PC-9 (cell line): ENCODE results near the gene GGTA1.

Experiments used
- EZH2 ChIP-seq: fragments of 200-600 bp; sonication (generic); IDR thresholded peaks from 2 replicates; pipeline ENCODE4 v1.8.0; 2017; ENCODE audit warnings: antibody characterized with exemption, low read depth
- TF ChIP-seq, protein P1 (sequence below): fragments of 200-600 bp; sonication (generic); conservative IDR thresholded peaks from 2 replicates; pipeline ENCODE4 v1.6.1; 2017; ENCODE audit warnings: mixed run types, antibody characterized with exemption, mild to moderate bottlenecking, moderate library complexity

DNA sequence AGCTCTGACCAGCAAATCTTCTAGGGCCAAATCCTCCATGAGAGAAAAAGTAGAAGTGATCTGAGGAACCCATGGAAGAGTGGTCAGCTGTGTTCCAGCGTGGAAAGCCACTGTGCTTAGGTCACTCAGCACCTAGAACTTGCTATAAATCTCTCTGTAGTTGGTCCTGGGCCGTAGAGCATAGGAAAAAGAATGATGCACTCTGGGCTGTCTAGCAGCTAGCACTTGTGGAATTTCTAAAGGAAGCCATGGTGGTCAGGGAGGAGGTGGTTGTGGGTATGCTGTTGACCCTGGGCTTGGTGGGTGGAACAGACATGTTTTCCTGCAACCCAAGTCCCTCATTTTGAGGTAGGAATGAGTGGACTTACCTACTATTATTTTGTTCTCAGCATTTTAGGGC lies 48.1 kb downstream of the GGTA1 start:
- TF ChIP-seq, protein P1, sequence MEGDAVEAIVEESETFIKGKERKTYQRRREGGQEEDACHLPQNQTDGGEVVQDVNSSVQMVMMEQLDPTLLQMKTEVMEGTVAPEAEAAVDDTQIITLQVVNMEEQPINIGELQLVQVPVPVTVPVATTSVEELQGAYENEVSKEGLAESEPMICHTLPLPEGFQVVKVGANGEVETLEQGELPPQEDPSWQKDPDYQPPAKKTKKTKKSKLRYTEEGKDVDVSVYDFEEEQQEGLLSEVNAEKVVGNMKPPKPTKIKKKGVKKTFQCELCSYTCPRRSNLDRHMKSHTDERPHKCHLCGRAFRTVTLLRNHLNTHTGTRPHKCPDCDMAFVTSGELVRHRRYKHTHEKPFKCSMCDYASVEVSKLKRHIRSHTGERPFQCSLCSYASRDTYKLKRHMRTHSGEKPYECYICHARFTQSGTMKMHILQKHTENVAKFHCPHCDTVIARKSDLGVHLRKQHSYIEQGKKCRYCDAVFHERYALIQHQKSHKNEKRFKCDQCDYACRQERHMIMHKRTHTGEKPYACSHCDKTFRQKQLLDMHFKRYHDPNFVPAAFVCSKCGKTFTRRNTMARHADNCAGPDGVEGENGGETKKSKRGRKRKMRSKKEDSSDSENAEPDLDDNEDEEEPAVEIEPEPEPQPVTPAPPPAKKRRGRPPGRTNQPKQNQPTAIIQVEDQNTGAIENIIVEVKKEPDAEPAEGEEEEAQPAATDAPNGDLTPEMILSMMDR: no peak
- TF ChIP-seq EZH2: no peak
